OCI-LY3 (cell line): ENCODE data around the gene RCOR2.

ENCODE experiments used
- CTCF ChIP-seq: fragments of 200-600, 300-600 bp; sonication (generic); IDR thresholded peaks from 2 replicates; pipeline ENCODE4 v1.5.1; 2014; ENCODE audit warnings: antibody characterized with exemption, low read length, low read depth
- EZH2phosphoT487 ChIP-seq: fragments of 200-600 bp; shearing (Covaris generic); IDR thresholded peaks from 2 replicates; pipeline ENCODE4 v1.6.1; 2018; ENCODE audit warnings: antibody characterized with exemption, mixed run types, low read depth

GRCh38 chr11:63893355-63893754 is 23.6 kb downstream of the RCOR2 start:
- no peak for TF ChIP-seq EZH2phosphoT487
- no peak for TF ChIP-seq CTCF
